Astrocyte (in vitro differentiated cells and primary cell): ENCODE results near the gene CSAG1.
"Not testable (repeated sequence)": the region's sequence is repeated elsewhere in the genome, so short reads cannot be mapped to it uniquely, and the experiment has no call there.

ENCODE experiments used
- CTCF ChIP-seq: IDR thresholded peaks from 2 replicates; pipeline ENCODE4 v1.5.1; 2011; ENCODE audit warnings: low read depth, mild to moderate bottlenecking, inconsistent platforms, low read length, moderate library complexity; ENCODE audit not compliant: insufficient read depth
- EZH2 ChIP-seq: IDR thresholded peaks from 2 replicates; pipeline ENCODE4 v1.6.1; 2012; ENCODE audit warnings: mild to moderate bottlenecking, low read length, inconsistent platforms; ENCODE audit not compliant: insufficient read depth

DNA sequence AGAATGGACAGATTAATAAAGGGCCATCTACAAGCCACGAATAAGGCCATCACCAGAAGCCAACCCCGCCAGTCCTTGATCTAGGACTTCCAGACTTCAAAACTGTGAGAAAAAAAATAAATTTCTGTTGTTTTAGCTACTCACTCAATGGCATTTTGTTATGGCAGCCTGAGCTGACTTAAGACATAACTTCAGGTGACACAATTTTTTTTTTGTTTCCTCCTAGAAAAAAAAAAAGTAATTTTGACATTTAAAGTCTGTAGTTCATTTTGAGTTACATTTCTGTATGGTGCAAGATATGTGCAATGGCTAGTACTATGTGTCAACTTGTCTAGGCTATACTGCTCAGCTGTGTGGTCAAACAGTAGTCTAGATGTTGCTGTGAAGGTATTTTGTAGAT lies 25.4 kb upstream of the CSAG1 start, which contains the start of gene CSAG3:
- TF ChIP-seq CTCF, EZH2: not testable (repeated sequence)
